NT2/D1 (cell line): Measurements from ENCODE around the gene PRKAA2.

Source experiments
- SUZ12 ChIP-seq: IDR thresholded peaks from 2 replicates; pipeline ENCODE4 v1.6.1; 2011; ENCODE audit not compliant: insufficient read length, insufficient read depth; ENCODE audit errors: extremely low read depth
- YY1 ChIP-seq: IDR thresholded peaks from 2 replicates; pipeline ENCODE4 v1.6.1; 2011; ENCODE audit not compliant: insufficient read length, insufficient read depth

GRCh38 chr1:56672579-56672978 lies 27.5 kb downstream of the PRKAA2 start:
- TF ChIP-seq YY1: no peak
- no peak for TF ChIP-seq SUZ12
